Spleen (tissue), 7 donors: ENCODE measurements around the gene MTA2.
A peak's percentile ranks its signal among the peaks of the same experiment; 100 is the strongest.

ENCODE experiments used
- POLR2A ChIP-seq, 3 donors: fragments of 450-650 bp; IDR thresholded peaks; one replicate each; pipeline ENCODE4 v1.5.1; 2017; ENCODE audit warnings: antibody characterized with exemption in 3 of 3, mild to moderate bottlenecking in 1 of 3
- POLR2AphosphoS5 ChIP-seq, 3 donors: sonication (generic); formaldehyde crosslinking; IDR thresholded peaks; one replicate each; pipeline ENCODE4 v1.5.1; 2017; ENCODE audit warnings: antibody characterized with exemption in 3 of 3
- TF ChIP-seq, protein P1 (sequence below), 11 experiments: fragments of 200-600 bp in 7 of 11; fragments of 450-650 bp in 4 of 11; sonication (generic) in 4 of 11; IDR thresholded peaks in 8 of 11; conservative IDR thresholded peaks in 3 of 11; 1 replicate in 7 of 11; 2 replicates in 4 of 11; pipeline versions ENCODE4 v1.4.0 to v1.8.0; 2016 to 2021; ENCODE audit warnings: antibody characterized with exemption in 11 of 11, inconsistent platforms in 4 of 11, mild to moderate bottlenecking in 1 of 11
- donor health status: DM: no; HTN: no; CAD: no; lungs with moderate emphysema.
- donor health status: DM: no; HTN: no; CAD: no.
- donor health status: DM: no; HTN: no; CAD: no.

- TF ChIP-seq, protein P1, sequence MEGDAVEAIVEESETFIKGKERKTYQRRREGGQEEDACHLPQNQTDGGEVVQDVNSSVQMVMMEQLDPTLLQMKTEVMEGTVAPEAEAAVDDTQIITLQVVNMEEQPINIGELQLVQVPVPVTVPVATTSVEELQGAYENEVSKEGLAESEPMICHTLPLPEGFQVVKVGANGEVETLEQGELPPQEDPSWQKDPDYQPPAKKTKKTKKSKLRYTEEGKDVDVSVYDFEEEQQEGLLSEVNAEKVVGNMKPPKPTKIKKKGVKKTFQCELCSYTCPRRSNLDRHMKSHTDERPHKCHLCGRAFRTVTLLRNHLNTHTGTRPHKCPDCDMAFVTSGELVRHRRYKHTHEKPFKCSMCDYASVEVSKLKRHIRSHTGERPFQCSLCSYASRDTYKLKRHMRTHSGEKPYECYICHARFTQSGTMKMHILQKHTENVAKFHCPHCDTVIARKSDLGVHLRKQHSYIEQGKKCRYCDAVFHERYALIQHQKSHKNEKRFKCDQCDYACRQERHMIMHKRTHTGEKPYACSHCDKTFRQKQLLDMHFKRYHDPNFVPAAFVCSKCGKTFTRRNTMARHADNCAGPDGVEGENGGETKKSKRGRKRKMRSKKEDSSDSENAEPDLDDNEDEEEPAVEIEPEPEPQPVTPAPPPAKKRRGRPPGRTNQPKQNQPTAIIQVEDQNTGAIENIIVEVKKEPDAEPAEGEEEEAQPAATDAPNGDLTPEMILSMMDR (IDR thresholded peaks at IDR 0.05 in 8 of 11, conservative IDR thresholded peaks at IDR 0.05 in 3 of 11) = peak in 2 of 11 experiments; percentile 9 to 27
- peak in 2 of 3 donors; percentile 43 to 70 for TF ChIP-seq POLR2A (IDR thresholded peaks at IDR 0.05)
- TF ChIP-seq POLR2AphosphoS5 (IDR thresholded peaks at IDR 0.05) = peak; percentile 94 to 97 (median 97)
These were observed 44.5 kb upstream of the MTA2 start, which contains the start of gene GANAB for GRCh38 chr11:62645946-62646824.
